ENCODE measurements around the gene MAP3K4.
"Not testable (repeated sequence)": the region's sequence is repeated elsewhere in the genome, so short reads cannot be mapped to it uniquely, and the experiment has no call there.

Gene MAP3K4

GRCh38 chr6:161094955-161095354 lies 103.4 kb downstream of the MAP3K4 start:
- DNase-seq = no peak

DNA sequence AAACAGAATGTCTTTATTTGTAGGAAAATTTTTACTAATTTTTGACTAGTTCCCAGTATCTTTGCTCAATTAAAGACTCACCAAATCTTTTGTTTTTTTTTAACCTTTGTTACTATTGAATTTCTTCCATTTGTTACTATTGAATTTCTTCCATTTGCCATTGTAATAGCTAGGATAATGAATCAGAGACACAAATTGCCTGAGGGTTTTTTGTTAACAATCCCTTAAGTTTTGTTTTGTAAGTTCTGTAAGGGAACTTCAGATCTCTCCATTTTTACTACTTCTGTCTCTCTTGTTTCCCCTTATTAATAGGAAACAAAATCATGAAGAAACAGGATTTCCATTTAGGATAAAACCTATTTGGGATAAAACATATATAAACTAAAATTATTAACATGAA lies 104.3 kb downstream of the MAP3K4 start:
- no peak for DNase-seq

DNA sequence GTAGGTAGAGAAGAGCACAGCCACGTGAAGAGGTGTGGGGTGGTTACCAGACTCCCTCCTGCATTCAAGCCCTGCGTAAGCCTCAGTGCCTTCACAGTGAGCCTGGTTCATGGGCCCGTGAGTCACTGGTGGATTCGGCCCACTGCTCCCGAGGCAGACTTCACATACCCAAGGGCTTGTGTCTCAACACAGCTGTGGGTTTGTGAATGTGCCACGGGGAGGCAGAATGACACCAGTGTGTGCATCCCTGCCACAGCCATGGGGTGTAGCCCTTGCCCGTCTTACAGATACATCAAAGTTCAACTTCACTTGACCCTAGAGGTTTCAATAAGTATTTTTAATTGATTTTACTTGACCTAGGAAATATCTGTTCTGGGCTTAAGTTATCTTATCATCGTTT lies 108.5 kb downstream of the MAP3K4 start:
- no peak for DNase-seq

DNA sequence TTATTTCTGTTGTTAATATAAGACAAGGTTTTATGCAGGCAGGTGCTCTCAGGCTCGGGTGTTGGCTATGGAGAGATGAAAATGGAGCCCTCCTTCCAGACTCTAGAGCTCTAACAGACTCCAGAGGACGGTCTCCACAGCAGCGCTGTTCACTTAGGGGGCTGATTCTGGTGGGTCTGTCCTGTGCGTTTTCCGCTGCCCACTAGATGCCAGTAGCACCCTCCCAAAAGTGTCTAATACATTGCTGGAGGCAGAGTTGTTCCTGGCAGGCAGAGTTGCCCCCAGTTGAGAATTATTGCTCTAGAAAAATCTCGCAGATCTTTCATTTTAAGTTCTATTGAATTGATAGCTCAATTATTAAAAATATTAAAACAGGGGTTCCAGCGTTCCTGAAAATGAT lies 109.9 kb downstream of the MAP3K4 start:
- DNase-seq = no peak

- no peak for DNase-seq
Observed at GRCh38 chr6:161103475-161103874, 111.9 kb downstream of the MAP3K4 start.

- no peak for DNase-seq
Observed at GRCh38 chr6:161104966-161105365, 113.4 kb downstream of the MAP3K4 start.

GRCh38 chr6:161105408-161105807 lies 113.8 kb downstream of the MAP3K4 start:
- no peak for DNase-seq

GRCh38 chr6:161107779-161108730 lies 116.5 kb downstream of the MAP3K4 start:
- DNase-seq = no peak

DNA sequence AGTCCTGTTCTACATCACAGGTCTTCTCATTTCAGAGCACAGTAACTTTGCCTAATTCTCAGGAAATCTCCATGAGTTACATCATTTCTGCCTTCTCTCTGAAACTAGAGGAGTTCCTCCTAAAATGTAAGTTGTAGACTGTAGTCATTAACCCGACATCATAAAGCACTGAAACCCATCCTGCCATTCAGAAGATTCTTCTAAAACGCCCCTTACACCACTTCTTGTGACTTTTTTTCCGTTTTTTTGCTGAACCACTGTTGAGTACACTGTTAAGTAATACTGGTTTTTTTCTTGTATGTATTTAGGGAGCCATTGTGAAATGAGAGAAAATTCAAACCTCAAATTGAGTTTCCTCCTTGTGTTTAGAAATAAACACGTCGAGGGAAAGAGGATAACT lies 117.3 kb downstream of the MAP3K4 start:
- DNase-seq = no peak

DNA sequence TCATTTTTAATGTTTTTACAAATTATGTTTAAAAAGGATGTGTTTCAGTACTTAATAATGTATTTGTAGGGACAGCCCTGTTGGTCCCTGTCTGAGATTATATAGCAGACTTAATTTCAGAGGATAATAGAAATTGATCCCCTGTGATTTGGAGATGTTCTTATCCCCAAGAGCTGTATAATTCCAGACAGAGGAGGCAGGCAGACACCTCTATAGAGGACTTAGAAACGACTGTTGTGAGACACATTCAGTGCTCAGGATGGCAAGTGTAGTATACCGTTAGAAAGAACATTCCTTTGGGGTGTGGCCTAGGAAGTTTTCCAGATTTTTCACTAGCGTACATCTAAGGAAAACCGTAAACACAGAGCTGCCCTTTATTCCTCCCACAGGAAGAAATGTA lies 117.8 kb downstream of the MAP3K4 start:
- no peak for DNase-seq

DNA sequence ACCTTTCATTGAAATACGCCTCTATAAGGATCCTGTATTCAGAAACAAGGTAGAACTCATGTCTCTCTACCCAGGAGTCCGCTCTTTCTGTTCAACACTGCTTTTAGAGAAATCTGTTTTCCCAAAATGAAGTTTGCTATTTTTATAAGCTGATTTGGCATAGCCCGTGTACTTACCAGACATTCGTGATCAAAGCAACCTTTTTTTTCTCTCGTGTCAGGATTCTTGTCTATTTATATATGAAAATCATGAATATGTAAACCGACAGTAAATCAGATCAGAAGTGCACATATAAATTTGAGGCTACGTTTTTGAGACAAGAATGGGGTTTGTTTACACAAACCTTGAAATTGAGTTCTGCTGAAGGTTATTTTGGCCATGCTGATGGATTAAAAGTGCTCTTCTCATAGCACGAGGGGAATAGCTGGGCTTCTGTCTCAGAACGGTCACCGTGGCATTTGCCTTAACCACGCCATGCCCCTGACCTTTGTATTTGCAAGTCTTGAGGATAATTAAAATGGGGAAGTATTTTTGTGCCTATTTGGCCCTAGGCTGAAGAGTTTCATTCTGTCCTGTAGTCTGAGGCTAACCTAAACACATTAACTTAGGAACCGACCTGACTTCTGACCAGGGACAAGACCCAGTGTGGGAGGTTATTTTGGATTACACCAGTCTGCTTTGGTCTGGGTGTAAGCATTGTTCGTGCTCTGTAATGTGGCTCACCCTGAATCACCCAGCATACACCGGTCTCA lies 118.6 kb downstream of the MAP3K4 start:
- DNase-seq = no peak

- peak; percentile 54 for DNase-seq
Observed at GRCh38 chr6:161111261-161111660, 119.7 kb downstream of the MAP3K4 start.

DNA sequence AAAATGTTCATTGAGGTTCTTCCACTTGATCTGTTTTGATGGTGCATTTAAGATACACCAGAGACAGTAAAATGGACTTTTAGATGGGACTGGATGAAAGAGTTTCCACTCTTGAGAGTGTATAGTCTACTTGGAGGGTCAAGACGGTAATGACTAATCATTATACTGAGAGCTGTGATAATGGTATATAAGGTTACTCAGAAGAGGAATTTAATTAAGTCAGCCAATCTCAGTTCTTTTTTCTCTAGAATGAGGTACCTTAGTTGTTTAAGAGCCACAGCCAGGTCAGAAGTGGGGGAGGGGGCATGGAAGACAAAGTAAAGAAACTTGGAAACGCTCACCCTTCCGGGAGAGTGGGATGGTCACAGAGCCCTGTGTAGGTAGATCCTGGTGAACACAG lies 123.9 kb downstream of the MAP3K4 start:
- DNase-seq = peak; percentile 18

DNA sequence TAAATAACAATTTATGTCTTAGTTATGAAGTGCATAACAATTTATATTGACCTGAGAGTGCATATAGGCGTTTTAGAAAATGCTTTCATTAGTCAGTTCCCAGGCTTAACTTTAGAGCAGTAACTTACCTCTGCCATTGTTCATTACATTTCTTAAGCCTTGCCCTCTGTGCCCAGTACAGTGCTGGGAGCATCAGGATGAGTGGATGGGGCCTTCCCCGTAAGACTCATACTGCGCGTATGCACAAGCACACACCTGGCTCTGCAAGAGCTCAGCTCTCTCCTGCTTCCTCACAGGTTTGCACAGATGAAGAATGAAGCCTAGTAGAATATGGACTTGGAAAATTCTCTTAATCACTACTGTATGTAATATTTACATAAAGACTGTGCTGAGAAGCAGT lies 125.0 kb downstream of the MAP3K4 start:
- DNase-seq = no peak

DNA sequence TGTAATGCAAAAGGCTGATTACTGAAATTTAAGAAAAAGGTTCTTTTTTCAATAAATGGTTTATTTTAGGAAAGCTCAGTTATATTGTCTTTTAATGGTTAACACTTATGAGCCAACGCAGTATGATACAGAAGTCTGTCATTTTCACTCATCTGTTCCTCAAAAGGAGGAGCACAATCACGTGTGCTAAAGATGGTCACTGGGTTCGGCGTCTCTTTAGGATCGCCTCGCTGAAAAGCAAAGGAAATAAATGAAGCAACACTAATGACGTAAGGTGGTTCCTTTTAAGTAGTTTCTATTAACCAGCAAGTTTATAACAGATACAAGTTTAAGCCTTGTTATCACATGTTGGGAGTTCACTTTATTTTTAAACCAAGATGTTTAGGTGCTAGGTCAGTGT lies 125.7 kb downstream of the MAP3K4 start:
- no peak for DNase-seq

DNA sequence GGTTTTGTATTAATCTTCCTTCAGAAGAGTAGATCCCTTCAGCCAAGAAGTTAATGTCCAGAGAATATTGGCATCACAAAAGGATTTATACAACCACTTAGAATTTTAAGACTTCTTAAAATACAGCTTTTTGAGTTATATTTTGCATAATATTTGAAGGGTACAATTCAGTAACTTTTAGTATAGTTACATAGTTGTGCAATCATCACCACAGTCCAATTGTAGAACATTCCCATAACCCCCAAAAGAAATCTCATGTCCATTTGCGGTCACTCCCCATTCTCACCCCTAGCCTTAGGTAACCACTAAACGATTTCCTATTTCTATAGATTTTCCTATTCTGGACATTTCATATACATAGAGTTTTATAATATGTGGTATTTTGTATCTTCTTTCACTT lies 126.4 kb downstream of the MAP3K4 start:
- DNase-seq = no peak

DNA sequence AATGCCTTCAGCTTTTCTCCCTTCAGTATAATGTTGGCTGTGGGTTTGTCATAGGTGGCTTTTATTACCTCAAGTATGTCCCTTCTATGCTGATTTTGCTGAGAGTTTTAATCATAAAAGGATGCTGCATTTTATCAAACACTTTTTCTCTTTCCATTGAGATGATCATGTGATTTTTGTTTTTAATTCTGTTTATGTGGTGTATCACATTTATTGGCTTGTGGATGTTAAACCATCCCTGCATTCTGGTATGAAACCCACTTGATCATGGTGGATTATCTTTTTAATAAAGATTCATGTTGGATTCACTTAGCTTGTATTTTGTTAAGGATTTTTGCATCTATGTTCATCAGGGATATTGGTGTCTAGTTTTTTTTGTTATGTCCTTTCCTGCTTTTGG lies 131.8 kb downstream of the MAP3K4 start:
- not testable (repeated sequence) for DNase-seq

GRCh38 chr6:161125591-161125990 lies 134.0 kb downstream of the MAP3K4 start:
- no peak for DNase-seq

- DNase-seq = no peak
Observed at GRCh38 chr6:161127071-161127740, 135.6 kb downstream of the MAP3K4 start.

DNA sequence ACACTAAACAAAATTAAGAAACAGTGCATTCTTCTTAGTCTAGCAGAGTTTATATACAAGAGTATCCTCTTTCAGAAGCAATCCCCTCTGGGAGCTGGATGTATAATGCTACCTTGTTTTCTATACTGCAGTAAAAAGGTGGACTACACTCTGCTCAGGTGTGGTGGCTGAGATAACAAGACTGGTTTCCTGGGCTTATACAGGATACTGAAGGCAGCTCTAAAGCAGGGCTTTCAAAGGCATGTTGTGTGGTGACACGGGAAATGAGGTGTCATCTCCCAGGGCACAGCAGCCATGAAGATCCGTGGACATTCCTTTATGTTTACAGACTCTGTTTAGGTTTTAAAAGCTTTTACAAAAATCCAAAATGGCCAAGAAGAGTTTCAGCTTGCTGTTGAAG lies 136.7 kb downstream of the MAP3K4 start:
- peak; percentile 13 for DNase-seq

DNA sequence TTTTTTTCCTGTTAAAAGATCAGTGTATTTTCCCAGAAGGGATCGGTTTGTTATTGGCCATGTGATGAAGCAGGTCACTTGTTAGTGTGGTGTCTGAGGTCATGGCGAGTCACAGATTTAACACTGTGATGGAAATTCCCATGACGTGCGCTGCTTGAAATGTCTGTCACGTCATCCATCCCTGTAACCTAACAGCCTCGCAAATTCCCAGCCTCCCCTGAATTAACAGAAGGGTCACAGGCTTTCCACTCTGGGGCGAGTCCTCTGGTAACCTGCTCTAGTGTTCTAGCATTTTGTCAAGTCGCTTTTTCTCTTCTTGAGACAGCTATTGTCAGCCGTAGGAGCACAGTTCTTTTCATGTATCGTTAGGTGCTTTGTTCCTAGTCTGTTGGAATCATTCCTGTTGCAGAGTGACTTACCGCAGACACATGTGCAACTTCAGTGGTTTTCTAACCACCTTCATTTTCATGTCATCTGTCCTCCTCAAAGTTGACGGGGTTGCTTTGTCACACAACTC lies 137.2 kb downstream of the MAP3K4 start:
- DNase-seq = peak; percentile 45

GRCh38 chr6:161130541-161130940 lies 139.0 kb downstream of the MAP3K4 start:
- no peak for DNase-seq

Data from activated CD4-positive, alpha-beta T cell treated with anti-CD3 and anti-CD28 coated beads, Interleukin-10, Interleukin-2, amounts not matched to agents 100 ng/mL and 50 ng/mL, durations not matched to agents 16 hours and 8 hours (primary cell).